Measurements from ENCODE around the gene CRB3. TPM values are rescaled to one million over a fixed set of nuclear protein-coding genes. Genes with fewer than 3 reads are reported as not detected.

Gene CRB3
- total RNA-seq, 4 donors from 2014 or later = 0.75 TPM; not detected in 3

DNA sequence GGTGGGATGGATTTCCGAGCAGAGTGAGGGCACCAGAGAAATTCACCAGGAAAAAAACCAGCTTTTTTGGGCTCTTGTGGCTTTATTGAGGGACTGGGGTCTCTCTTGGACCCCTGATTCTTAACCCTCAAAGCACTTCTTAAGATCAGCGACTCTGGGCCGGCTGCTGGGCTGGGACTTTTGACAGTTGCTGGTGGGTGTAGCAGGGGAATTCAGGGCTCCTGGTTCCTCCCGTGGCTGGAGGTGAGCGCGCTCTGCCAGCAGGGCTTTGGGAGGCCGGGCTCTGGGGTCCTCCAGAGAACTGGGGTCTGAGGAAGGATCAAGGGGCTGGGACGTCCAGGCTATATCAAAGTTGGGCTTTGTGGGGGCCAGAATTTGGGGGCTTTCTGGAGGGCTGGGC lies 3.3 kb downstream of the CRB3 start:
- Histone ChIP-seq H3K27ac (no peak overlapping the region), H3K36me3 (no peaks in the 10 kb centered on the region), H3K9me3 (no peaks in the 10 kb centered on the region), H3K27me3 (peaks cover 22 to 27% (median 22%) of the 10 kb centered on the region in 3 donors), H3K4me3 (no peak overlapping the region), H3K4me1 (no peaks in the 10 kb centered on the region)
- in situ Hi-C loops (cut with MboI; ENCODE audit: low sequenced_read_pairs in 4 of 4) = no loop called here
- no peak for ATAC-seq
- no peak for DNase-seq
- TF ChIP-seq POLR2A (IDR thresholded peaks at IDR 0.05) (no peak), CTCF (IDR thresholded peaks at IDR 0.05 in 4 of 5, conservative IDR thresholded peaks at IDR 0.05 in 1 of 5) (no peak)
- intact Hi-C loops (cut with DNase I; ENCODE audit: low total_unique reads) = no loop called here

DNA sequence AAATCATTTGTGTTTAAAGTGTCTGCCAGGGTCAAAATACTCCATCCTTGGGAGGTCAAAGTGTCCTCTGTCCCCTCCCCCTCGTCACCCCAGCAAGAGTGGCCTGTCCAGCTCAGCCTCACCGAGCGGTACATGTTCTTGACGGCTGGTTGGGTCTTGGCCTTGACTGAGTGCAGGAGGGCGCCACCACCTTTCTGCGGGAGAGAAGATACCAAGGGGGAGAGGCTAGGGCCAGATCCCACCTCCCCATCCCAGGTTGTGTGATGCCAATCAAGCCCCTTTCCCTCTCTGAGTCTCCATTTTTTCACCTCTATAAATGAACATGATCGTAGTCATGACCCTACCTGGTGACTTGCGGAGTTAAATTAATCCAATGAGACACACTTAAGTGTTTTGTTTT lies 6.1 kb downstream of the CRB3 start:
- no peak overlapping the region for H3K4me3 ChIP-seq
- H3K4me1 ChIP-seq = no peaks in the 10 kb centered on the region
- H3K27ac ChIP-seq = no peak overlapping the region
- in situ Hi-C loops (cut with MboI; ENCODE audit: low sequenced_read_pairs in 4 of 4) = no loop called here
- DNase-seq (no peak), ATAC-seq (no peak)
- no peaks in the 10 kb centered on the region for H3K36me3 ChIP-seq
- no peak for TF ChIP-seq POLR2A (IDR thresholded peaks at IDR 0.05)
- TF ChIP-seq CTCF (IDR thresholded peaks at IDR 0.05 in 4 of 5, conservative IDR thresholded peaks at IDR 0.05 in 1 of 5) = no peak
- intact Hi-C loops (cut with DNase I; ENCODE audit: low total_unique reads) = no loop called here
- H3K9me3 ChIP-seq = no peaks in the 10 kb centered on the region
- H3K27me3 ChIP-seq = peaks cover 11 to 15% (median 14%) of the 10 kb centered on the region in 3 donors

GRCh38 chr19:6471076-6471475 lies 7.0 kb downstream of the CRB3 start:
- DNase-seq (no peak), ATAC-seq (no peak)
- Histone ChIP-seq H3K27ac (no peak overlapping the region), H3K4me1 (no peaks in the 10 kb centered on the region), H3K27me3 (peaks cover 17 to 22% (median 19%) of the 10 kb centered on the region in 3 donors), H3K9me3 (no peaks in the 10 kb centered on the region), H3K4me3 (no peak overlapping the region), H3K36me3 (no peaks in the 10 kb centered on the region)
- in situ Hi-C loops (cut with MboI; ENCODE audit: low sequenced_read_pairs in 4 of 4) = no loop called here
- no peak for TF ChIP-seq POLR2A (IDR thresholded peaks at IDR 0.05)
- TF ChIP-seq CTCF (IDR thresholded peaks at IDR 0.05 in 4 of 5, conservative IDR thresholded peaks at IDR 0.05 in 1 of 5) = no peak
- intact Hi-C loops (cut with DNase I; ENCODE audit: low total_unique reads) = no loop called here

DNA sequence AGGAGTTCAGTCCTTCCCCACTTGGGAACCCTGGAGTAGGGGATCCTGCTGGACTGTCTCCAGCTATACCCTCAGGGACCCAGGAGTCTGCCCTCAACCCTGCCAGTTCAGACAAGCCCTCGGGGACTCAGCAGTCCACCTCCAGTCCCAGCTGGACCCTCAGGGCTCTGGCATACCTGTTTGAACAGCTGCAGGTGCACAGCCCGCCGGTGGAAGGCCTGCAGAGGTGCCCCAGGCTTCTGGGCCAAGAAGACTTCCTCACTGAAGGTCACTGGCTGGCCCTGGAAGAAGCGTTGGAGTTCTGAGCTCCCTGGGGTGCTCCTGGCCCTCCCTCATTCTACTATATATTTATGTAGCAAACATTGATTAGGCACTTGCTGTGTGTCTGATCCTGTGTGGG lies 8.6 kb downstream of the CRB3 start:
- TF ChIP-seq CTCF (IDR thresholded peaks at IDR 0.05 in 4 of 5, conservative IDR thresholded peaks at IDR 0.05 in 1 of 5) = no peak
- TF ChIP-seq POLR2A (IDR thresholded peaks at IDR 0.05) = no peak
- no peaks in the 10 kb centered on the region for H3K4me1 ChIP-seq
- ATAC-seq (no peak), DNase-seq (no peak)
- H3K36me3 ChIP-seq = no peaks in the 10 kb centered on the region
- intact Hi-C loops (cut with DNase I; ENCODE audit: low total_unique reads) = no loop called here
- in situ Hi-C loops (cut with MboI; ENCODE audit: low sequenced_read_pairs in 4 of 4) = no loop called here
- H3K9me3 ChIP-seq = no peaks in the 10 kb centered on the region
- no peak overlapping the region for H3K27ac ChIP-seq
- no peak overlapping the region for H3K4me3 ChIP-seq
- peaks cover 29 to 32% (median 31%) of the 10 kb centered on the region in 3 donors for H3K27me3 ChIP-seq

- Histone ChIP-seq H3K4me1 (no peaks in the 10 kb centered on the region), H3K27ac (no peak overlapping the region), H3K9me3 (no peaks in the 10 kb centered on the region), H3K36me3 (no peaks in the 10 kb centered on the region), H3K4me3 (no peak overlapping the region), H3K27me3 (peaks cover 29 to 37% (median 37%) of the 10 kb centered on the region in 3 donors)
- DNase-seq (no peak), ATAC-seq (no peak)
- intact Hi-C loops (cut with DNase I; ENCODE audit: low total_unique reads) = no loop called here
- TF ChIP-seq POLR2A (IDR thresholded peaks at IDR 0.05) = no peak
- TF ChIP-seq CTCF (IDR thresholded peaks at IDR 0.05 in 4 of 5, conservative IDR thresholded peaks at IDR 0.05 in 1 of 5) = no peak
- in situ Hi-C loops (cut with MboI; ENCODE audit: low sequenced_read_pairs in 4 of 4) = no loop called here
Observed at GRCh38 chr19:6473647-6474046, 9.6 kb downstream of the CRB3 start.
